HT-29 (cell line): Measurements from ENCODE around the gene MAP3K2. TPM values are rescaled to one million over a fixed set of nuclear protein-coding genes. Genes with fewer than 3 reads are reported as not detected.

Experiments used
- DNase-seq: peaks from one replicate; pipeline ENCODE4 v3.0.0-alpha.2; 2015; ENCODE audit warnings: low spot score
- total RNA-seq: library from RNA; depleted of rRNA; stranded (reverse); fragments of >200 nt; shearing (Covaris generic); gene quantifications from 2 replicates; pipeline ENCODE4 v1.2.3, GENCODE V29; 2014

The MAP3K2 gene
- total RNA-seq, 1 experiment from 2014 or later, result 52.8 TPM

DNA sequence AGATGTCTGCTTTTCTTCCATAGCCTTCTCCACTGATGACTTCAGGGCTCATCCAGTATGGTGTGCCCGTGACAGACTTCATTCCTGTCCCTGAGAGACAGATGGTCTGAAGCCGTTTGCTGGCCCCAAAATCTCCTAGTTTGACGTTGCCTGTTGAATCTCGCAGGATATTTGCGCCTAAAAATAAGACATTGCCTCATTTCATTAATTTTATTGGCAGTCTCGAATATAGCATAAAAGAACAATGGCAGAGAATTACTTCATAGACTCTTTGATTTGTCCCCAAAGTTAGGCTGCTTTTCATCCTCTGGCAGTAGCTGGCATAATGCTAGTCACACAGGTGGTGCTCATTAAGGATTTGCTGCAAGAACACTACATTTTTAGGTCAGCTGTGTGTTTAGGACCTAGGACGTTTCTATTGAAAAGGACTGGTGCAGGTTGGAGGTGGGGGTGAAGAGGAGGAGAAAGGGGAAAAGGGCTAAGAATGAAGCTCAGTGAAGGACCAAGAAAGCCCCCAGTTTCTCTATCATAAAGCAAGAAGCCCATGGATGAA lies 79.1 kb downstream of the MAP3K2 start:
- no peak for DNase-seq

DNA sequence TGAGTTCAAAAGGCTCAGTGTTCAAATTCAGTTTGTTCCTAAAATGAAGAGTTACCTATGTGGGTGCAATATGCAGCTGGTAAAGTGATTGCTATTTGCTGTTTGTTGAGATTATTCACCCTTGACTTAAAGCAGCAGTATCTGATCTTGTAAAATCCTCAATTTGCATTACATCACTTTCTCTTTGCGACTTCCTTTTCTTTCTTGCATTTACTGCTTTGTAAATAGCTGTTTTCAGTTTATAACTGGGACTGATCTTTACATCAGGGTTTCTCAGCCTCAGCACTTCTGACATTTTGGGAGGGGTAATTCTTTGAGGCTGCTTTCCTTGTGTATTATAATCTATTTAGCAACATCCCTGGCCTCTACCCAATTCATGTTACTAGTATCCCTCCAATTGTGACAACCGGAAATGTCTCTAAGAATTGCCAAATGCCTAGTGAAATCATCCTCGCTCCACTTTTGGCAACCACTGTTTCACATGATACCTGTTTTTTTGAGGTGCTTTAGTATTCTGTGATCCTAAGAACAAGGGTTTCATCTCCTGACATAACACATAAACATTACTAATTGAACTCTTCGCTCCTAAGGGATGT lies 81.7 kb downstream of the MAP3K2 start:
- no peak for DNase-seq

DNA sequence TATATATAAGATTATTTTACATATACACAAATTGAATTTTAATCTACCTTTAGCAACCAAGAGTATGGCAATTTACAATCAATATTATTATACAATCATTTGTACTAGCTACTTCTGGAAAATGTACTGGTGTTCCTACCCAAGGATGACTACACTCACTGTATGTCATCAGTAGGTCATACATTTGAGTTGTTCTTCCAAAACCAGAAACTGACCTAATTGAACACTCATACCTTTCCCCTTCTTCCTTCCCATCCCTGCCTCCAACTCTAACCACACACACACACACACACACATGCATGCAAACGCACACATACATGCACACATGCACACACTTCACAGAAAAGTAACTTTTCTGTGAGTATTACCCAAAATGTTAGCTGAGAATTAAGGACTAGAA lies 85.6 kb downstream of the MAP3K2 start:
- DNase-seq, result no peak

DNA sequence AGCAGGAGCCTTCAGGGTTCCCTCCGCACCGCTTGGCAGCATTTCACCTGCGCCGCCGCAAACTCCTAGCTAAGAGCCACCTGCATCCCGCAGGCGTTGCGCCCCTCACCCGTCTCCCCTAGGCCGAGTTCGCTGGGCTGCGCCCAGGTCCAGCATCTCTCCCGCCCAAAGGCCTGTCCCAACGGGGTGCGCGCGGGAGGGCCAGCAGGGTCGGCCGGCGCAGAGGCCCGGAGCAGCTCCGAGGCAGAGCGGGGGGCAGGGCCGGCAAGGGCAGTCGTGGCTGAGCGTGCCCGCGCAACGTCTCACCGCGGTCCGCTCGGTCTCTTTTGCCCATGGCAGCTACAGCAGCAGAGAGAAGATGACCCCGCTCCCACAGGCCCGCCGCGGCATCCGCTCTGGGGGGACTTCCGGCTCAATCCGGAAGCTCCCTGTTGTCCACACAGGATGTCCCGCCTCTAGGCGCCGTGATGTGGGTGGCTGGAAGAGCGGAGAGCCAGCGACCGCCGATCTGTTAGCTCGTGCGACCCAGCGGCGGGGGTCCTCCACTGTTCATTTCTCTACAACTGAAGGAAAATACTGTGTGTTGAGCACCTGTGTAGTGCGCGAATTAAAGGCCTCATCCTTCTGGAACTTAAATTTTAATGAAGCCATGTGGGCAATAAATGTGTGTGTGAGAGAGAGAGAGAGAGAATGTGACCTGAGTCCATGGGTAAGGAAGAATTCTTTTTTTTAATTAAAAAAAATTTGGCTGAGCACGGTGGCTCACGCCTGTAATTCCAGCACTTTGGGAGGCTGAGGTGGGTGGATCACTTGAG lies 93.8 kb downstream of the MAP3K2 start, which contains the start of gene ERCC3:
Gene ERCC3, minus strand, starts transcription at position 397 of the 815 bp plus-strand sequence. Its CDS starts 63 bp downstream, at position 334.
- peak; percentile 86 for DNase-seq

DNA sequence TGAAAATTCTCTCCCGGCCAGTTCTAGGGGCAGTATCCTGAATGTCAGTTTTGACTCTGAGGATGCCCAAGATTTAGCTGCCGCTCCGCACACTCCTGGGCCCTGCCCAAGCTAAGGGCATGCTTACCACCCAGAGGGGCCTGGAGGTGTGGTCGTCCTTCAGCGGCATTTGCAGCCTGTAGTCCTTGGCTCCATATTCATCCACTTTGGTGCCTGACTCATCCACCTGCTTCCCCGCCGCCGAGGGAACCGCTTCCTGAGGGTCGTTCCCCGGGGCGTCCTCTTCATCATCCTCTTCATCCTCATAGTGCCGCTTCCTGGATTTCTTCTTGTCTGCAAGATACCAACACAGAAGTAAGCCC lies 94.4 kb downstream of the MAP3K2 start:
- no peak for DNase-seq

DNA sequence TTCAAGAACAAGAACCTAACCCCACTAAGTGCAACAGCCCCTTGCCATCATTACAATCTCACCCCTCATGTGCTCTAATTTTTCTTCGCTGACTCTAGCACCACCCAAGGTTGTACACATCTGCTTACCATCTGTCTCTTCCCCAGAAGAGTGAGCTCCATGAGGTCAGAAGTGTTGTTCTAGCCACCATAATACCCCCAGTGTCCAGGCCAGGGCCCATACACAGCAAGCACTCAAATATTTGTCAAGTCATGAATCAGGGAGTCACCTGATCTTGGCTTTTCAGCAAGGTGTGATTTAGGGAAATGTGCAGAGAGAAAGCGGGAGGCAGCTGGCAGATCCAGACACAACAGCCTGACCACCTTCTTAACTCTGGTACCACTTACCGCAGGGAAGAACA lies 99.5 kb downstream of the MAP3K2 start:
- DNase-seq, result no peak

DNA sequence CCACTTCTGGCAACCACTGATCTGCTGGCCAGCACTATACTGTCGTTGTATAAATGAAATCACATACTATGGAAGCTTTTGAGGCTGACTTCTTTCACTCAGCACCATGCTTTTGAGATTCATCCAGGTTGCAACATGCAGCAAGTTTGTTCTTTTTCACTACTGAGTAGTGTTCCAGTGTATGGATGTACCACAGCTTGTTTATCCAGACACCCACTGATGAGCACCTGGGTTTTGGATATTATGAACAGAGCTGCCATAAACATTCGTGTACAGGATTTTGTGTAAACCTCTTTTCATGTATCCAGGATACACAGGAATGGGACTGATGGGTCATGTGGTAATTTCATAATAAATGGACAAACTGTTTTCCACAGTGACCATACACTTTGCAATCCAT lies 104.5 kb downstream of the MAP3K2 start:
- no peak for DNase-seq

DNA sequence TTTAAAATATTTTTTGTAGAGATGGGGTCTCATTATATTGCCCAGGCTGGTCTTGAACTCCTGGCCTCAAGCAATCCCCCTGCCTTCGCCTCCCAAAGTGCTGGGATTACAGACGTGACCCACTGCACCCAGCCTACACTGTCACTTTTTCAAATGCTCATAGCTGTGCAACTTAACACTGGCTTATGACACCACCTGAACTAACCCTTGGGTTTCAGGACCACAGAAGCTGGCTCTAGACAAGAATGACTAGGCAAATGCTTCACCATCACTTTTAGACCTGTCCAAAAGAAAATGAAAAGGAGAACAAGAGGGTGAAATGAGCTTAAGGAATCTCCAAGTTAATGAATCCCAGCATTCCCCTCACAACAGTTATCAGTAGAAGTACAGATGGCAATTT lies 107.1 kb downstream of the MAP3K2 start:
- DNase-seq, result no peak

DNA sequence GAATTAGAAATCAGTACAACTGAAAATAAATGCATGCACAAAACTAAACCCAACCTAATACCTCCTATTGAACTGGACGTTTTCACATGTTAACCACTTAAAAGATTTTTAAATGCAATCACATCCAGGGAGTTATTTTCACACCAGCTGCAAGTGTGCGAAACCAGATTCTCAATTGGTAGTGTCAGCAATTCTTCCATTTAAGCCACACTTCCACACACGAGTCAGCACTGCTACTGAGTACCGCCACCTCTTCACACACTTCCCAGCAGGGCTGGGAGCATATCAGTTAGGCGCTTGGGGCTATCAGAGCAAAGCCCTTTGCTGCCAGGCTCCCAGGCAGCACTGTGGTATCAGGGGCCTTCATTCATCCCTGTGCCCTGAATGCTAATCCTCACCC lies 108.0 kb downstream of the MAP3K2 start:
- no peak for DNase-seq

DNA sequence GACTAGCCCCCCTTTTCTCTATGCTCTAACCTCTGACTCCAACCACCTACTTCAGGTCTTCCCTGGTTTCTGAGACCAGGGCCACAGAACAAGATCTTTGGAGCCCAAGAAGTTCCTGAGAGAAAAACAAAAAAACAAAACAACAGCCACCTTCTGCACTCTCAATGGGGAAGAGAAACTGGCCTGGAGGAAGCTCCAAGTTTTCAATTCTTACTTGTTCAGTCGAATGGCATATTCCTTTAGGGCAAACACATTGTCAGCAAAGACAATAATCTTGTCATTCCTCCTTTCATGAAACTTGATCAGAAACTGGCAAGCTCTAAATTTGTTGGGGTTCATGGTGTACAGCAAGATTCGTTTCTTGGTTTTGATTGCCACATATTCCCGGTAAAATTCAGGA lies 108.8 kb downstream of the MAP3K2 start:
- DNase-seq, result no peak

DNA sequence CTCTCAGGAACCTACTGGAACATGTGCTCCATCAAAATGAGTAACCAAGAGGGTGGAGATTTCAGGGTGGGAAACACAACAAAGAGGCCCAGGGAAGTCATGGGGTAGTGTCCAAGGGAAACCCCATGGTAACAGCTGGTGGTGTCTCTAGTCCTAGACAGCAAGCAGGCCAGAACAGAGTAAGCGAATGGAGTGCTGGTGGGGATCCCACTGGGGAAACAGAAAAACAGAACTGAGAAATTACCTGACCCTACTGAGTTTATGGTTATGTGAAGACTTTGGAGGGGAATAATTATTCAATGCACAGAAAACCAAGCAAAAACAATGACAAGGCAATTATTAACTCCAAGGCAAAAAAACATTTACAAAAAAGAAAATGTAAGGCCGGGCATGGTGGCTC lies 110.7 kb downstream of the MAP3K2 start:
- DNase-seq, result no peak

DNA sequence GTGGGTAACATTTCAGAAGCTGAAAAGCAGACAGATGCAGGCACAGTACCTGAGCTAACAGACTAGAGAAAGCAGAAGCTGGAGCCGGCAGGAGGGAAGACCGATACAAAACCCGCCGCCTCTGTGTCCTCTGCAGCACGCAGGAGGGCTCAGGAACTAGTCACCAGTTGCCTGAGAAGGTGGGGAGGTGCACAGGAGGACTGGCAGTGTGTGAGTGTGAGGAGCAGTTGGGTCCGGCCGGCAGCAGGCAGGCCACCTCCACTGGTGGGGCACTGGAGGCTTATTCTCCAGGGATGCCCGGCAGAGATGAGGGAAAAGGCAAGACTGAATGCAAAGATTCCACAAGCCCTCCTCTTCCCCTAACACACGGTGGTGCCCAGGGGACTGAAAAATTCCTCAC lies 112.0 kb downstream of the MAP3K2 start:
- DNase-seq, result no peak

DNA sequence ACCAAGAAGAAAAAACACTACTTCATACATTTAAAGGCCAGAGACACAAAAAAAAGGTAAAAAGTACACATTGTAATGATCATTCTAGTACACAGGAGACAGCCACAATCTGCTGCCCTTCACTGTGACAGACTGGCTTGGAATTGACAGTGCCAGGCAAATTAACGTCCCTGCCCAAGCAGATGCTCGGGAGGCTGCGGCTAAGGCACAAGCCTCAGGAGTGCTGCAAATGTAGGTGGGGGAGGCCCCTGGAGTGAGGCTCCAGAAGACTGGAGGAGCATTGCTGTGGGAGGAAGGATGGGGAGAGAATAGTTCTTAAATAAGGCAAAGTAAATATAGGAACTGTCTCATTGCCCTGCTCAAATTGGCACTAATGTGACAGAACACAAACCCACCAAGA lies 112.4 kb downstream of the MAP3K2 start:
- DNase-seq, result no peak

DNA sequence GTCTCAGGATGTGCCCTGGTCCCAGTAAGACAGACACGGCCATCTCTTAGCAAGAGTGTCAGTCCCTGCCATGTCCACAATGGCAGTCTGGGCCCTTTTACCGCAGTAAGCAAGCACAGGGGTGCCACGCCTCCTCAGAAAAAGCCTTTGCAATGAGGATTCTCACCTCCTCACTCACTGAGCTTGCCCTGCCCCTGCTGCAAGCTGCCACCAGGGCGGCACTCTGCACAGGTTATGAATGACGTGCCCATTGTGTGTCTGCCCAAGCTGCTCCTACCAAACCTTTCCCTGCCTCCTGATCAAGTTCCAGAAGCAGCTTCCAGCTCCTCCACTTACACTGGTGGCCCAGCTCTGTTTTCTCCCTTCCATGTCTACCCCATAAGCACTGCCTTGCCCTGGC lies 117.1 kb downstream of the MAP3K2 start:
- no peak for DNase-seq

DNA sequence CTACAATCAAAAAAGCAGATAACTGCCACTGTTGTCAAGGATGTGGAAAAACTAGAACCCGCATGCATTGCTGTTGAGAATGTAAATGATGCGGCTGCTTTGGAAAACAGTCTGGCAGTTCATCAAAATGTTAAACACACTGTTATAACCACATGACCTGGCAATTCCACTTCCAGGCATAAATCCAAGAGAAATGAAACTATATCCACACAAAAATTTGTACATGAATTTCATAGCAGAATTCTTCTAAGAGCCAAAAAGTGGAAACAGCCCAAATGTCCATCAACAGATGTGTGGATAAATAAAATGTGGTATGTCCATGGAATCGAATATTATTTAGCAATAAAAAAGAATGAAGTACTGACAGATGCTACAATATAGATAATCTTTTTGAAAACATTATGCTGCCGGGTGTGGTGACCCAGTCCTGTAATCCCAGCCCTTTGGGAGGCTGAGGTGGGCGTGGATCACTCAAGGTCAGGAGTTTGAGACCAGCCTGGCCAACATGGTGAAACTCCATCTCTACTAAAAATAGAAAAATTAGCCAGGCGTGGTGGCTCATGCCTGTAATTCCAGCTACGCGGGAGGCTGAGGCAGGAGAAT lies 125.9 kb downstream of the MAP3K2 start:
- no peak for DNase-seq

DNA sequence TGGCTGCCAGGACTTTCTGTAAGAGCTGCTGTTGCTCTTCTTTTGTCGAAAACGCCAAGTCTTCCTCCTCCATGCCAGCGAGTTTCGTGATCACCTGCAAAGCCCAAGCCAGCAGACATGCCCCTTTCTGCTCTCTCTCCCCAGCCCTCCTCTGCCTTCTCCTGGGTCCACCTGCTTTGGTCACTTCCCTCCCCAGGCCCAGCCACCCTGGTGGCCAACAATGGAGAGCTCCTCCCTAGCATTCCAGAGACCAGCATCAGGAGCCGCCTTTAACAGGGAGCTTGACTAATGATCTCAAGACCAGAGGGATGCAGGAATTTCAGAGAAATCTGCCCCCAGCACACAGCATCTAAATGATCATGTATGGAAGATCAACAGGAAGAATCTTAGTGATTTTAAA lies 128.4 kb downstream of the MAP3K2 start:
- DNase-seq, result no peak

DNA sequence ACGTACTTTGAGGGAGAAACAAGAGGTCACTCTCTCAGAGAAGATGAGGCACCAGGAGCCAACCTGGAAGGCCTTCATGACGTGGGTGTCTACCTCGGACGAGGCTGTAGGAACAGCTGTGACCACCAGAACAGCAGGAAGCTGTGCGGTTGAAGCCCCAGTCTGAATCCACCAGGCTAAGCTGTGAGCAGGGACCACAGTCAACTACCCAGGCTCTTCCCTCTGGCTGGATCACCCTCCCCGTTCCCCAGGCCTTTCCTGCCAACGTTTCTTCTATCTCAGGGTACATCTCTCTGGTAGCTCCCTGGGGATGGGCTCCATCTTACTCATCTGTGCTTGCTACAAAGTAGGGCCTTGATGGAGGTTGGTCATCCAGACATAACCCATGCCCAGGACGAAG lies 130.9 kb downstream of the MAP3K2 start:
- DNase-seq, result no peak

DNA sequence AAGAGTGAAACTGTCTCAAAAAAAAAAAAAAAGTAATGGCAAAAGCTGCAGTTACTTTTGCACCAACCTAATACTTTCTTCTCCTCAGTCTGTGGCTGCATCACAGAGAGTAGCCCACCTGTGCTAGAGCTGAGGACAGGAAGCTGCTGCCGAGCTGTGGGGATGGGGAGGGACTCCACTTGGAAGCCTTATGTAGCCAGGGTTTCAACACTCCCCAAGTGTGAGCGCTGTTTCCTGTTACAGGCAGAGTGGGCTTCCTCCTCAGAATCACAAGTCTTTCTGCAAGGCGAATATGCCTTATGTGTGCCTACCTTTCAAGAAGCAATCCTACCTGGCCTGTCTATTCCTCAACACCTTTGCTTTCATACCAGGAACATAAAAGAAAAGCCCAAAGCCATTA lies 131.4 kb downstream of the MAP3K2 start:
- no peak for DNase-seq

DNA sequence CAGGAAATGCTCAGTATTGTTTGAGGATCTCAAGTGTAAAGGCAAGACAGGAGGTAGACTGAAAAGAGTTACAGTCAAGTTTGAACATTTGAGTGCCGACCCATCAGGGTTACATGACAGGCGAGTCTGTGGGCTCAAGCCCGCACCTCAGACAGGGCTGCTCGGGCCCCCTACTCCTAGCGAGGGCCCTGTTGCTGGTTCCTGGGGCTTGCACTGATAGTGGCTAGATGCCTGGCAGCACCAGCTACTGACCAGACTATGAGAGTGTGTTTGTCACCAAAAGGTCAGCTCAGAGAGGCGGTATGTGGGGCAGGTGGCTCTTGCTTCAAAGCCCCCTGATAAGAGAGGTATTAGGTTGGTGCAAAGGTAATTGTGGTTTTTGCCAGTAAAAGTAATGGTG lies 132.1 kb downstream of the MAP3K2 start:
- DNase-seq, result no peak

DNA sequence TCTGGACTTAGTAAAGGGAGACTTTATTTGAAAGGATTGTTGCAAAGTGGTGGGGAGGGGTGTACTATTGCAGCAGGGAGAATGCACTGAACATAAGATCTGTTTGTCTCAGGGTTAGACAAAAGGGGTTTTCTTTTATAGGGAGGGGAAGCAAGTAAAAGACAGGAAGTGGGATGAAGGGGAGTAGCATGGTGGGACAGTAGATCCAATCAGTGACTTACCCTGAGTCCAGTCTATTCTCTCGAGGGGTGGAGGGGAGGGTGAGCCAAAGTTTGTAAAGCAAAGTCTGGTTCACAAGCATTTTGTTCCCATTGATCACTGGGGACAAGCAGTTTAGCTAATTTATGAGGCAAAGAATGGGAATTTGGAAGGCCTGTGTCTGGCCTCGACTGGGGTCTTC lies 132.6 kb downstream of the MAP3K2 start:
- no peak for DNase-seq

DNA sequence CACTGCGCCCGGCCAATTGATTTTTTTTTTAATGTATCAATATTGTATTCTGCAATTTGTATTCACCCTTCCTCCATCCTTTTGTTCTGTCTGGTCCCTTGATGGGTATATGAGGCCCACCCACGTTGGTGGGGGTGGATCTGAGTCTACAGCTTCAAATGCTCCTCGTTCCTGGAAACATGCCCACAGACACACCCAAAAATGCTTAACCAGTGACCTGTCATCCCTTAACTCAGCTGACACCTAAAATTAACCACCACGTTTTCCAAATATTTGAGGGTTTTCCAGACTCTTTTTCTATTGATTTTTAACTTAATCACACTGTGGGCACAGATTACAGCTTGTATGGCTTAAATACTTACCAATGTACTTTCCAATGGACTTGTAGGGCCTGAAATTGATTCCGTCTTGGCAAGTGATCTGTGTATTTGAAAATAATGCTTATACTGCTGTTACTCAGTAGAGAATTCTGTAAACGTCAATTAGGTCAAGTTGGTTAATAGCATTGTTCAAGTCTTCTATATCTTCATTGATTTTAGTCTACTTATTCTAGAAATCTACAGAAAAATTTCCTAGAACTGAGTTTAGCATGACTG lies 133.3 kb downstream of the MAP3K2 start:
- no peak for DNase-seq
